H1 (cell line): Measurements from ENCODE around the gene HTR2C. TPM values are rescaled to one million over a fixed set of nuclear protein-coding genes. Genes with fewer than 3 reads are reported as not detected.

Experiments
- CTCF ChIA-PET: fragments of 300-600 bp; sonication (Branson Sonifier 250); formaldehyde crosslinking; loops from one replicate; lab custom pipeline; 2021; ENCODE audit not compliant: partially characterized antibody; lab: Charles Lee
- POLR2A ChIA-PET: fragments of 300-600 bp; sonication (Branson Sonifier 250); formaldehyde crosslinking; loops from one replicate; lab custom pipeline; 2021; ENCODE audit warnings: inconsistent platforms; ENCODE audit not compliant: partially characterized antibody; lab: Charles Lee
- DNase-seq, 2 experiments: peaks; one replicate each; pipeline versions ENCODE4 v3.0.0 to v3.0.0-alpha.2; 2010 to 2022; ENCODE audit warnings: low spot score in 2 of 2, low read depth in 1 of 2, mixed read lengths in 1 of 2
- FAIRE-seq: peaks from 2 replicates; lab custom pipeline; 2011; peaks lifted over from hg19 to GRCh38; lab: Jason Lieb, UNC
- H2AFZ ChIP-seq: 2 replicates; pipeline ENCODE4 v1.8.1; 2012; ENCODE audit warnings: low read length, inconsistent platforms
- H2AK5ac ChIP-seq: 2 replicates; pipeline ENCODE4 v1.6.1; 2013; ENCODE audit warnings: low read depth, low read length
- H2BK120ac ChIP-seq: replicated peaks from 2 replicates; pipeline ENCODE3; 2013; ENCODE audit warnings: low read depth, low read length, inconsistent platforms
- H2BK12ac ChIP-seq: 2 replicates; pipeline ENCODE4 v1.6.1; 2013; ENCODE audit warnings: low read depth, low read length
- H2BK15ac ChIP-seq: 2 replicates; pipeline ENCODE4 v1.6.1; 2013; ENCODE audit warnings: low read length
- H2BK20ac ChIP-seq: 2 replicates; pipeline ENCODE4 v1.6.1; 2013; ENCODE audit warnings: low read length
- H2BK5ac ChIP-seq: 2 replicates; pipeline ENCODE4 v1.6.1; 2013; ENCODE audit warnings: low read depth, low read length
- H3K14ac ChIP-seq: 2 replicates; pipeline ENCODE4 v1.6.1; 2013; ENCODE audit warnings: inconsistent platforms; ENCODE audit not compliant: insufficient read length
- H3K18ac ChIP-seq: 2 replicates; pipeline ENCODE4 v1.6.1; 2013; ENCODE audit warnings: low read length; ENCODE audit errors: extremely low read depth
- H3K23ac ChIP-seq: 2 replicates; pipeline ENCODE4 v1.6.1; 2013; ENCODE audit warnings: inconsistent platforms; ENCODE audit not compliant: insufficient read length
- H3K23me2 ChIP-seq: 2 replicates; pipeline ENCODE4 v1.6.1; 2013; ENCODE audit warnings: low read depth, low read length
- H3K27ac ChIP-seq: 2 replicates; pipeline ENCODE4 v1.6.1; 2011; ENCODE audit warnings: low read depth, low read length, inconsistent platforms
- H3K27me3 ChIP-seq, 4 experiments: replicated peaks in 1 of 4; 1 replicate in 1 of 4; 2 replicates in 3 of 4; pipeline versions ENCODE4 v1.6.1 to v1.8.1; 2011 to 2013; ENCODE audit warnings: low read length in 3 of 4, mild to moderate bottlenecking in 3 of 4, inconsistent platforms in 2 of 4, mixed read lengths in 2 of 4, moderate library complexity in 1 of 4; ENCODE audit not compliant: control insufficient read depth in 3 of 4, insufficient read depth in 3 of 4; ENCODE audit errors: extremely low read depth in 1 of 4
- H3K36me3 ChIP-seq, 4 experiments: 2 replicates each; pipeline versions ENCODE4 v1.6.1 to v1.8.1; 2011 to 2013; ENCODE audit warnings: mild to moderate bottlenecking in 4 of 4, low read length in 3 of 4, moderate library complexity in 2 of 4, control low read depth in 1 of 4, inconsistent platforms in 1 of 4; ENCODE audit not compliant: insufficient read depth in 4 of 4, control insufficient read depth in 2 of 4
- H3K4ac ChIP-seq: replicated peaks from 2 replicates; pipeline ENCODE3; 2013; ENCODE audit warnings: low read length, low read depth, mixed read lengths, inconsistent platforms; ENCODE audit not compliant: insufficient read length
- H3K4me1 ChIP-seq, 4 experiments: replicated peaks in 1 of 4; 1 replicate in 1 of 4; 2 replicates in 3 of 4; pipeline versions ENCODE4 v1.6.1 to v1.8.1; 2011 to 2013; ENCODE audit warnings: low read length in 3 of 4, inconsistent platforms in 2 of 4, mixed read lengths in 1 of 4; ENCODE audit not compliant: insufficient read depth in 4 of 4, control insufficient read depth in 3 of 4
- H3K4me2 ChIP-seq, 2 experiments: 2 replicates each; pipeline versions ENCODE4 v1.6.1 to v1.8.1; 2011 to 2013; ENCODE audit warnings: low read depth in 2 of 2, low read length in 2 of 2, control low read depth in 1 of 2, inconsistent platforms in 1 of 2, mild to moderate bottlenecking in 1 of 2; ENCODE audit not compliant: insufficient read depth in 1 of 2
- H3K4me3 ChIP-seq, 4 experiments: fragments of 200-600, 300-600 bp in 1 of 4; sonication (generic), shearing (Covaris generic), sonication (Bioruptor Twin) in 1 of 4; 2 replicates each; pipeline versions ENCODE4 v1.5.1 to v1.8.1; 2011 to 2016; ENCODE audit warnings: low read length in 4 of 4, low read depth in 3 of 4, control low read depth in 2 of 4, inconsistent platforms in 2 of 4, mild to moderate bottlenecking in 2 of 4, mixed read lengths in 1 of 4, moderate library complexity in 1 of 4; ENCODE audit not compliant: insufficient read depth in 2 of 4; ENCODE audit errors: extremely low read depth in 1 of 4
- H3K56ac ChIP-seq: replicated peaks from 2 replicates; pipeline ENCODE3; 2013; ENCODE audit warnings: low read depth, mild to moderate bottlenecking, mixed read lengths, low read length, inconsistent platforms; ENCODE audit not compliant: insufficient read length
- H3K79me1 ChIP-seq: 2 replicates; pipeline ENCODE4 v1.6.1; 2013; ENCODE audit warnings: low read depth, low read length, control low read depth
- H3K79me2 ChIP-seq, 2 experiments: 2 replicates each; pipeline versions ENCODE4 v1.6.1 to v1.8.1; 2012 to 2013; ENCODE audit warnings: low read length in 2 of 2, mild to moderate bottlenecking in 2 of 2, inconsistent platforms in 1 of 2; ENCODE audit not compliant: insufficient read depth in 2 of 2, control insufficient read depth in 1 of 2
- H3K9ac ChIP-seq, 4 experiments: replicated peaks in 1 of 4; 1 replicate in 1 of 4; 2 replicates in 3 of 4; pipeline versions ENCODE4 v1.6.1 to v1.8.1; 2011 to 2013; ENCODE audit warnings: low read depth in 3 of 4, low read length in 3 of 4, control low read depth in 2 of 4, mild to moderate bottlenecking in 2 of 4, moderate library complexity in 2 of 4, inconsistent platforms in 1 of 4; ENCODE audit errors: extremely low read depth in 1 of 4
- H3K9me3 ChIP-seq, 2 experiments: 2 replicates each; pipeline versions ENCODE4 v1.6.1 to v1.8.1; 2012 to 2013; ENCODE audit warnings: mild to moderate bottlenecking in 2 of 2, moderate library complexity in 2 of 2, control low read depth in 1 of 2, inconsistent platforms in 1 of 2, low read depth in 1 of 2, low read length in 1 of 2, mixed read lengths in 1 of 2; ENCODE audit not compliant: insufficient read depth in 2 of 2
- H4K20me1 ChIP-seq, 2 experiments: replicated peaks in 1 of 2; 2 replicates each; pipeline versions ENCODE3 to v1.8.1; 2011 to 2013; ENCODE audit warnings: inconsistent platforms in 2 of 2, low read length in 2 of 2, mild to moderate bottlenecking in 1 of 2; ENCODE audit not compliant: insufficient read depth in 2 of 2, control insufficient read depth in 1 of 2
- H4K5ac ChIP-seq: 2 replicates; pipeline ENCODE4 v1.6.1; 2013; ENCODE audit warnings: low read length, low read depth, mixed read lengths, inconsistent platforms; ENCODE audit not compliant: insufficient read length
- H4K8ac ChIP-seq: 2 replicates; pipeline ENCODE4 v1.8.0; 2013; ENCODE audit warnings: mild to moderate bottlenecking, moderate library complexity, low read length, inconsistent platforms; ENCODE audit not compliant: insufficient read depth; ENCODE audit errors: extremely low read depth
- H4K91ac ChIP-seq: replicated peaks from 2 replicates; pipeline ENCODE3; 2013; ENCODE audit warnings: low read length, mixed read lengths, inconsistent platforms; ENCODE audit not compliant: insufficient read length
- BACH1 ChIP-seq: IDR thresholded peaks from 2 replicates; pipeline ENCODE4 v1.6.1; 2012; ENCODE audit warnings: low read length, improper control_type of control experiment
- BRCA1 ChIP-seq: IDR thresholded peaks from 2 replicates; pipeline ENCODE4 v1.6.1; 2012; ENCODE audit warnings: low read depth, low read length, improper control_type of control experiment
- CTCF ChIP-seq, 3 experiments: IDR thresholded peaks; 1 replicate in 2 of 3; 2 replicates in 1 of 3; pipeline versions ENCODE4 v1.5.1 to v1.6.1; 2011; ENCODE audit warnings: low read length in 3 of 3, mild to moderate bottlenecking in 3 of 3, inconsistent platforms in 2 of 3, low read depth in 1 of 3, moderate library complexity in 1 of 3; ENCODE audit not compliant: insufficient read depth in 1 of 3; ENCODE audit errors: control extremely low read depth in 1 of 3
- HDAC2 ChIP-seq, 2 experiments: fragments of 300-600 bp in 1 of 2; sonication (generic) in 1 of 2; IDR thresholded peaks; 2 replicates each; pipeline ENCODE4 v1.6.1; 2011 to 2012; ENCODE audit warnings: low read depth in 2 of 2, low read length in 2 of 2, mild to moderate bottlenecking in 2 of 2, moderate library complexity in 2 of 2, borderline replicate concordance in 1 of 2, inconsistent platforms in 1 of 2
- KDM1A ChIP-seq: fragments of 200-600, 300-600 bp; sonication (generic); IDR thresholded peaks from 2 replicates; pipeline ENCODE4 v1.7.1; 2016; ENCODE audit warnings: mild to moderate bottlenecking, low read length, borderline replicate concordance
- POLR2A ChIP-seq, 2 experiments: IDR thresholded peaks; 1 replicate in 1 of 2; 2 replicates in 1 of 2; pipeline ENCODE4 v1.6.1; 2011; ENCODE audit warnings: low read depth in 2 of 2, low read length in 2 of 2, mild to moderate bottlenecking in 2 of 2; ENCODE audit errors: control extremely low read depth in 1 of 2
- RXRA ChIP-seq: IDR thresholded peaks from 2 replicates; pipeline ENCODE4 v1.6.1; 2011; ENCODE audit warnings: low read depth, mild to moderate bottlenecking, low read length, moderate library complexity; ENCODE audit not compliant: insufficient read depth
- SIRT6 ChIP-seq: IDR thresholded peaks from one replicate; pipeline ENCODE4 v1.7.1; 2012; ENCODE audit warnings: low read length, inconsistent platforms
- YY1 ChIP-seq: IDR thresholded peaks from 2 replicates; pipeline ENCODE4 v1.6.1; 2011; ENCODE audit warnings: low read depth, mild to moderate bottlenecking, low read length
- ZNF274 ChIP-seq: IDR thresholded peaks from 2 replicates; pipeline ENCODE4 v1.7.0; 2012; ENCODE audit warnings: low read length, borderline replicate concordance; ENCODE audit errors: extremely low read depth
- WGBS, 2 experiments: shearing (Covaris generic) in 1 of 2; methylation state at CpG; one replicate each; pipeline versions ENCODE4 v1.1.6 to v1.1.7; 2013 to 2015; ENCODE audit warnings: low lambda C conversion rate in 2 of 2, mixed read lengths in 2 of 2, inconsistent platforms in 1 of 2, low coverage in 1 of 2, missing lambda C conversion rate in 1 of 2; ENCODE audit not compliant: insufficient replicate concordance in 2 of 2, insufficient coverage in 1 of 2, insufficient read length in 1 of 2; ENCODE audit errors: extremely low coverage in 1 of 2, missing lambda C conversion rate in 1 of 2; 5-methylcytosine and 5-hydroxymethylcytosine counted together
- polyA plus RNA-seq, 7 experiments: library from polyadenylated mRNA; depleted of rRNA in 3 of 7; stranded (reverse) in 5 of 7; unstranded in 2 of 7; fragments of >200 nt in 5 of 7; fragments of 200-250 nt in 2 of 7; gene quantifications; 1 replicate in 5 of 7; 2 replicates in 1 of 7; 4 replicates in 1 of 7; pipeline versions ENCODE4 v1.2.1 to v1.2.3, GENCODE V29; 2011 to 2013; ENCODE audit warnings: missing spikeins in 2 of 7, mixed read lengths in 2 of 7
- total RNA-seq: library from RNA; stranded (reverse); fragmentation: NEBNext Ultra II Directional; extraction: Animal tissue kit (Norgen Biotek cat#: 25700); gene quantifications from 2 replicates; pipeline ENCODE4 v1.2.1, GENCODE V29; 2021
- TF ChIP-seq, protein P1 (sequence below): IDR thresholded peaks from 2 replicates; pipeline ENCODE4 v1.6.1; 2012; ENCODE audit warnings: inconsistent platforms
- TF ChIP-seq, protein P2 (sequence below): IDR thresholded peaks from 2 replicates; pipeline ENCODE4 v1.6.1; 2012; ENCODE audit warnings: inconsistent platforms

The HTR2C gene
- total and polyA plus RNA-seq, 2 of the 8 experiments (the other 6 are each of a cell fraction or from before 2014, with no cell fraction given), result 1.7 to 2.0 TPM

- no peak overlapping the region for H2BK120ac ChIP-seq
- ChIA-PET CTCF (no interaction called here), POLR2A (no interaction called here)
- no peak overlapping the region for H2AFZ ChIP-seq
- no peak overlapping the region for H3K18ac ChIP-seq
- H3K27me3 ChIP-seq, result no peaks in the 10 kb centered on the region
- H4K20me1 ChIP-seq, result no peaks in the 10 kb centered on the region
- no peaks in the 10 kb centered on the region for H3K79me1 ChIP-seq
- no peak overlapping the region for H3K23ac ChIP-seq
- H2BK15ac ChIP-seq, result no peak overlapping the region
- H2BK5ac ChIP-seq, result no peak overlapping the region
- H2AK5ac ChIP-seq, result no peak overlapping the region
- no peaks in the 10 kb centered on the region for H3K23me2 ChIP-seq
- no peaks in the 10 kb centered on the region for H3K9me3 ChIP-seq
- FAIRE-seq, result no peak
- H2BK20ac ChIP-seq, result no peak overlapping the region
- no peak overlapping the region for H3K4me2 ChIP-seq
- no peak overlapping the region for H4K8ac ChIP-seq
- H3K4me3 ChIP-seq, result no peak overlapping the region
- H3K56ac ChIP-seq, result no peak overlapping the region
- no peak overlapping the region for H4K91ac ChIP-seq
- H3K27ac ChIP-seq, result no peak overlapping the region
- WGBS, 2 experiments, result 69% methylated on average over 1 of the region's 1 CpG; no CpG with 5 or more reads in 1 of the 2 experiments
- DNase-seq, result no peak
- H3K36me3 ChIP-seq, result no peaks in the 10 kb centered on the region
- no peaks in the 10 kb centered on the region for H3K4me1 ChIP-seq
- H3K14ac ChIP-seq, result no peak overlapping the region
- H3K4ac ChIP-seq, result no peak overlapping the region
- no peak overlapping the region for H3K9ac ChIP-seq
- no peaks in the 10 kb centered on the region for H3K79me2 ChIP-seq
- no peak overlapping the region for H4K5ac ChIP-seq
- no peak overlapping the region for H2BK12ac ChIP-seq
- TF ChIP-seq, protein P1, sequence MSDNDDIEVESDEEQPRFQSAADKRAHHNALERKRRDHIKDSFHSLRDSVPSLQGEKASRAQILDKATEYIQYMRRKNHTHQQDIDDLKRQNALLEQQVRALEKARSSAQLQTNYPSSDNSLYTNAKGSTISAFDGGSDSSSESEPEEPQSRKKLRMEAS, result no peak
- TF ChIP-seq SIRT6, result no peak
- no peak for TF ChIP-seq BRCA1
- TF ChIP-seq, protein P2, sequence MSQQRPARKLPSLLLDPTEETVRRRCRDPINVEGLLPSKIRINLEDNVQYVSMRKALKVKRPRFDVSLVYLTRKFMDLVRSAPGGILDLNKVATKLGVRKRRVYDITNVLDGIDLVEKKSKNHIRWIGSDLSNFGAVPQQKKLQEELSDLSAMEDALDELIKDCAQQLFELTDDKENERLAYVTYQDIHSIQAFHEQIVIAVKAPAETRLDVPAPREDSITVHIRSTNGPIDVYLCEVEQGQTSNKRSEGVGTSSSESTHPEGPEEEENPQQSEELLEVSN, result no peak
- no peak for TF ChIP-seq CTCF (IDR thresholded peaks at IDR 0.05; ENCODE audit: control extremely low read depth in 1 of 3, insufficient read depth in 1 of 3, low read depth in 1 of 3, low read length in 3 of 3)
- no peak for TF ChIP-seq RXRA
- TF ChIP-seq POLR2A (IDR thresholded peaks at IDR 0.05; ENCODE audit: control extremely low read depth in 1 of 2, low read depth in 2 of 2, low read length in 2 of 2), result no peak
- no peak for TF ChIP-seq YY1
- TF ChIP-seq HDAC2 (IDR thresholded peaks at IDR 0.05; ENCODE audit: borderline replicate concordance in 1 of 2, low read depth in 2 of 2, low read length in 2 of 2), result no peak
- TF ChIP-seq KDM1A, result no peak
- TF ChIP-seq ZNF274, result no peak
- no peak for TF ChIP-seq BACH1
Observed at GRCh38 chrX:114709406-114709805, 125.5 kb downstream of the HTR2C start.
